ENCODE data around the gene IFIT3.

IFIT3 gene

DNA sequence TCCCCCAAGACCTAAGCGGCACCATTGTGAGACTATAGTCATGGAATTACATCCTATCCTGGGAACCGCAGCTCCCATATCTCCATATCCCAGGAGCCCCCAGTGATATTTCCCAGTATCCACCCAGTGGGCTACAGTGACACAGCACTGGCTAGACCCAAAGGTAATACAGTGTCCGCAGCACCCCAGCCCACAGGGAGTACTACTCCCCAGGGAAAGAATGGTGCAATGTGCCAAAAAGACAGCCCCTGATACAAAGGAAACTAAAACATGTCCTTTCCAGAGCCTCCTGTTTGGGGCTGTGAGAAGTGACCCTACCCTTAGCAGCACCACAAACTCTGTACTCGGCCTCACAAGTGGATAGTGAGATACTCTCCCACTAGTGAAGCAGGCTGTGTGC is 30.4 kb upstream of the IFIT3 start:
- TF ChIP-seq, protein P1, sequence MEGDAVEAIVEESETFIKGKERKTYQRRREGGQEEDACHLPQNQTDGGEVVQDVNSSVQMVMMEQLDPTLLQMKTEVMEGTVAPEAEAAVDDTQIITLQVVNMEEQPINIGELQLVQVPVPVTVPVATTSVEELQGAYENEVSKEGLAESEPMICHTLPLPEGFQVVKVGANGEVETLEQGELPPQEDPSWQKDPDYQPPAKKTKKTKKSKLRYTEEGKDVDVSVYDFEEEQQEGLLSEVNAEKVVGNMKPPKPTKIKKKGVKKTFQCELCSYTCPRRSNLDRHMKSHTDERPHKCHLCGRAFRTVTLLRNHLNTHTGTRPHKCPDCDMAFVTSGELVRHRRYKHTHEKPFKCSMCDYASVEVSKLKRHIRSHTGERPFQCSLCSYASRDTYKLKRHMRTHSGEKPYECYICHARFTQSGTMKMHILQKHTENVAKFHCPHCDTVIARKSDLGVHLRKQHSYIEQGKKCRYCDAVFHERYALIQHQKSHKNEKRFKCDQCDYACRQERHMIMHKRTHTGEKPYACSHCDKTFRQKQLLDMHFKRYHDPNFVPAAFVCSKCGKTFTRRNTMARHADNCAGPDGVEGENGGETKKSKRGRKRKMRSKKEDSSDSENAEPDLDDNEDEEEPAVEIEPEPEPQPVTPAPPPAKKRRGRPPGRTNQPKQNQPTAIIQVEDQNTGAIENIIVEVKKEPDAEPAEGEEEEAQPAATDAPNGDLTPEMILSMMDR (IDR thresholded peaks at IDR 0.05; ENCODE audit: low read depth, low read length) = no peak
- in situ Hi-C loops (cut with HindIII; ENCODE audit: low sequenced_read_pairs) = no loop called here
- no peak overlapping the region for H3K4me3 ChIP-seq (ENCODE audit: low read depth, low read length)
- no peak for DNase-seq (ENCODE audit: low read depth, low spot score)

DNA sequence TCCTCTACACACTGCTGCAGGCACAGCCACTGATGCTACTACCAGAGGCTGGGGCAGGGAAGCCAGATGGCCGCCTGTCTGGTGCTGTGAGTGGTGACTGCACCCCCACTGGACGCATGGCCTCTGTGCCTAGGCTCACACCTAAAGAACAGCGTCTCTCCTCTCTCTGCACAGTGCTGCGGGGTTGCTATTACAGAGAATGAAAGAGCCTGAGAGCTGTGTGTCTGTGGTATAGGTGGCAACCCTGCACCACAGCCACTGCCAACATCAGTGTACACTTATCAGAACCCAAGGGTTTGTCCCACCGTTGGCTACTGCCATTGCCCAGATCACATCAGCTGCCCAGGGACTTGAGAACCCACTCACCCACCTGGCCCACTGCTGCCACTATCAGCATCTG is 30.0 kb upstream of the IFIT3 start:
- TF ChIP-seq, protein P1 (IDR thresholded peaks at IDR 0.05; ENCODE audit: low read depth, low read length) = no peak
- DNase-seq (ENCODE audit: low read depth, low spot score) = no peak
- no peak overlapping the region for H3K4me3 ChIP-seq (ENCODE audit: low read depth, low read length)
- in situ Hi-C loops (cut with HindIII; ENCODE audit: low sequenced_read_pairs) = no loop called here

DNA sequence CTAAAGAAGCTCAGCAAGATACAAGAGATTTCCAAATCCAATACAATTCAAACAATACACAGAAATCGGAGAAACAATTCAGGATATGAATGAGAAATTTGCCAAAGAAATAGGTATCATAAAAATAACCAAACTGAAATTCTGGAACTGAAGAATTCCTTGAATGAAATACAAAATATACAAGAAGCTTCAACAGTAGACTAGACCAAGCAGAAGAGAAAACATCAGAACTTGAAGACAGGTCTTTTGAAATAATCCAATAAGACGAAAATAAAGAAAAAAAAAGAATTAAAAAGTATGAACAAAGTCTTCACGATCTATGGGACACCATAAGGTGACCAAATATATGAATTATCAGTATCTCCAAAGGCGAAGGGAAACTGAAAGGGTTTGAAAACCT is 28.8 kb upstream of the IFIT3 start:
- in situ Hi-C loops (cut with HindIII; ENCODE audit: low sequenced_read_pairs) = no loop called here
- TF ChIP-seq, protein P1 (IDR thresholded peaks at IDR 0.05; ENCODE audit: low read depth, low read length) = no peak
- DNase-seq (ENCODE audit: low read depth, low spot score) = no peak

DNA sequence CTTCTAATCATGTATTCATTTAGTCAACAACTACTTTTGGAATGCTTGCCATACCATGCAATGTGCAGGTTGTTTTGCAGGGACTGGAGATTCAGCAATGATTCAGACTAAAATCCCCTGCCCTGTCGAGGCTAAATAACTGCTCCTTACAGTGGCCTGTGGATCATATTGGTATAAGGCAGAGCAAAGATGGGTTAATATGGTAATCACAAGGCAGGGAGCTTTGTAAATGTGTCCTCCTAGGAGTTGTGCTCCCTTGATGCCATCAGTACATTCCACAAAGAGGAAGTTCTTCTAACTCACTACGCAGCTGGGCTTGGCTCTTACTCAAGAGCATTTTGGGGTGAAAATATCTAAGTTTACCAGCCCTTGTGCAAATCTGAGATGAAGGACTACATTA is 26.6 kb upstream of the IFIT3 start:
- peak overlapping the region; percentile 50 for H3K4me3 ChIP-seq (ENCODE audit: low read depth, low read length)
- TF ChIP-seq, protein P1 (IDR thresholded peaks at IDR 0.05; ENCODE audit: low read depth, low read length) = no peak
- in situ Hi-C loops (cut with HindIII; ENCODE audit: low sequenced_read_pairs) = no loop called here
- DNase-seq (ENCODE audit: low read depth, low spot score) = peak; percentile 40

More for the DNA sequence above, 28.8 kb upstream of the IFIT3 start:
- H3K4me3 ChIP-seq (ENCODE audit: low read depth, low read length) = no peak overlapping the region

DNA sequence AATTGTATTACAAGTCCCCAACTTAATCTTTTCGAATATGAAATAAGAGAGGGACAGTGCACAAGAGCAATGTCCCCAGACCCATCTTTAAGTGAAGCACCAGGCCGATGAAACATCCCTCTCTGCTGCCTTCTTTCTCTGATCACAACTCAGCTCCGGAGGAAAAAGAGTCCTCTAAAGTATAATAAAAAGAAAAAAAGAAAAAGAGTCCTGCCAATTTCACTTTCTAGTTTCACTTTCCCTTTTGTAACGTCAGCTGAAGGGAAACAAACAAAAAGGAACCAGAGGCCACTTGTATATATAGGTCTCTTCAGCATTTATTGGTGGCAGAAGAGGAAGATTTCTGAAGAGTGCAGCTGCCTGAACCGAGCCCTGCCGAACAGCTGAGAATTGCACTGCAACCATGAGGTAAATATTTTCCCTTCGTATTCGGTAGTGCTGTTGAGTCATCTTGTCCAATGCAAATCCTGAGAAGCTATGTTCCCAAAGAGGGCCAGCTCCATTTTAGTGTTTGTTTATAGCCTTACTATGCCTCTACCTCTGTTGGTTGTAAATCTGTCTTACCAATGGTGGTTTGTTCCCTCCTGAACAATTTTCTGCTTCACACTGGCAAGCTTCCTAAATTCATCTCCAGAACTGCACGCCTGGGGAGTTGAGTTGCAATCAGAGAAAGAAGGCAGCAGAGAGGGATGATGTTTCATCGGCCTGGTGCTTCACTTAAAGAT is 25.9 kb upstream of the IFIT3 start, which contains the start of gene IFIT2:
Gene IFIT2 (plus strand): TSS at position 326 of the 725 bp plus-strand sequence. CDS start 78 bp downstream, at position 404.
- peak; percentile 85 for DNase-seq (ENCODE audit: low read depth, low spot score)

DNA sequence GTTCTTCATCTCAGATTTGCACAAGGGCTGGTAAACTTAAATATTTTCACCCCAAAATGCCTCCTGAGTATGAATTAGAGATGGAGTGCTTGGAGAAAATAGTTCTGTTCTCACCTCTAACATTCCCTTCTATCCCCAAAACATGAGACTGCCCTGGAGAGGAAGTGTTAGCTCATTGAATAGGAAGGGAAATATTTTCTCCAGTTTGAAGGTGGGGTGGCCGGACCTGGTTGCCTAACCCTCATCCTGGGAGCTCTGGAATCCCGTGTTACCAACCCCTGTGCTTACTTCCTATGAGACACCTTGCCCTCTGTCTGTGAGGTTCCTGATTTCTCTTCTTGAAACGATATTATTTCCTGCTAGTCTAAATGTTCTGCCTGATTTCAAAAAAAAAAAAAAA is 25.2 kb upstream of the IFIT3 start:
- in situ Hi-C loops (cut with HindIII; ENCODE audit: low sequenced_read_pairs) = no loop called here
- no peak for DNase-seq (ENCODE audit: low read depth, low spot score)
- TF ChIP-seq, protein P1 (IDR thresholded peaks at IDR 0.05; ENCODE audit: low read depth, low read length) = no peak
- H3K4me3 ChIP-seq (ENCODE audit: low read depth, low read length) = peak overlapping the region; percentile 50

More for the DNA sequence above, 25.9 kb upstream of the IFIT3 start, which contains the start of gene IFIT2:
- TF ChIP-seq, protein P1 (IDR thresholded peaks at IDR 0.05; ENCODE audit: low read depth, low read length) = no peak
- in situ Hi-C loops (cut with HindIII; ENCODE audit: low sequenced_read_pairs) = no loop called here
- H3K4me3 ChIP-seq (ENCODE audit: low read depth, low read length) = peak within 1 kb of the TSS; percentile 50
